Activated T-cell treated with anti-CD3 and anti-CD28 coated beads, Interleukin-2, amount 50 U/mL, for 24 hours (primary cell): ENCODE data around the gene MBP.
A peak's percentile ranks its signal among the peaks of the same experiment; 100 is the strongest.

Source experiments
- DNase-seq: peaks from one replicate; pipeline ENCODE4 v3.0.0-alpha.2; 2020
- H3K27ac Mint-ChIP-seq: 2 replicates; pipeline ENCODE4 v1.8.0; 2020; ENCODE audit warnings: mild to moderate bottlenecking, mixed read lengths
- H3K27me3 Mint-ChIP-seq: 2 replicates; pipeline ENCODE4 v1.8.0; 2020; ENCODE audit warnings: mixed read lengths
- H3K36me3 Mint-ChIP-seq: 2 replicates; pipeline ENCODE4 v1.8.0; 2020; ENCODE audit warnings: low read depth, mixed read lengths
- H3K4me1 Mint-ChIP-seq: 2 replicates; pipeline ENCODE4 v1.8.0; 2020; ENCODE audit warnings: low read depth, mixed read lengths
- H3K4me3 Mint-ChIP-seq: 2 replicates; pipeline ENCODE4 v1.8.0; 2020; ENCODE audit warnings: mild to moderate bottlenecking, moderate library complexity, mixed read lengths
- H3K9me3 Mint-ChIP-seq: 2 replicates; pipeline ENCODE4 v1.8.0; 2020; ENCODE audit warnings: mixed read lengths

Gene MBP

GRCh38 chr18:77015771-77016710 lies 116.5 kb downstream of the MBP start:
- H3K4me1 Mint-ChIP-seq: peaks cover 15% of the 10 kb centered on the region
- peaks cover 87% of the 10 kb centered on the region for H3K36me3 Mint-ChIP-seq
- DNase-seq: no peak
- peak overlapping the region; percentile 77 for H3K27ac Mint-ChIP-seq
- no peaks in the 10 kb centered on the region for H3K27me3 Mint-ChIP-seq
- H3K9me3 Mint-ChIP-seq: no peaks in the 10 kb centered on the region
- no peak overlapping the region for H3K4me3 Mint-ChIP-seq

- no peak for DNase-seq
- Mint-ChIP-seq H3K4me3 (no peak overlapping the region), H3K4me1 (peaks cover 12% of the 10 kb centered on the region), H3K9me3 (no peaks in the 10 kb centered on the region), H3K27ac (peak overlapping the region; percentile 70), H3K36me3 (peaks cover 91% of the 10 kb centered on the region), H3K27me3 (no peaks in the 10 kb centered on the region)
Observed at GRCh38 chr18:77015169-77015568, 117.4 kb downstream of the MBP start.

GRCh38 chr18:77014538-77014937 lies 118.0 kb downstream of the MBP start:
- H3K36me3 Mint-ChIP-seq: peaks cover 90% of the 10 kb centered on the region
- H3K4me3 Mint-ChIP-seq: no peak overlapping the region
- no peak for DNase-seq
- no peaks in the 10 kb centered on the region for H3K9me3 Mint-ChIP-seq
- no peaks in the 10 kb centered on the region for H3K27me3 Mint-ChIP-seq
- no peak overlapping the region for H3K27ac Mint-ChIP-seq
- H3K4me1 Mint-ChIP-seq: peaks cover 12% of the 10 kb centered on the region

GRCh38 chr18:77013811-77014521 lies 118.6 kb downstream of the MBP start:
- H3K4me3 Mint-ChIP-seq: no peak overlapping the region
- H3K27ac Mint-ChIP-seq: peak overlapping the region; percentile 26

DNA sequence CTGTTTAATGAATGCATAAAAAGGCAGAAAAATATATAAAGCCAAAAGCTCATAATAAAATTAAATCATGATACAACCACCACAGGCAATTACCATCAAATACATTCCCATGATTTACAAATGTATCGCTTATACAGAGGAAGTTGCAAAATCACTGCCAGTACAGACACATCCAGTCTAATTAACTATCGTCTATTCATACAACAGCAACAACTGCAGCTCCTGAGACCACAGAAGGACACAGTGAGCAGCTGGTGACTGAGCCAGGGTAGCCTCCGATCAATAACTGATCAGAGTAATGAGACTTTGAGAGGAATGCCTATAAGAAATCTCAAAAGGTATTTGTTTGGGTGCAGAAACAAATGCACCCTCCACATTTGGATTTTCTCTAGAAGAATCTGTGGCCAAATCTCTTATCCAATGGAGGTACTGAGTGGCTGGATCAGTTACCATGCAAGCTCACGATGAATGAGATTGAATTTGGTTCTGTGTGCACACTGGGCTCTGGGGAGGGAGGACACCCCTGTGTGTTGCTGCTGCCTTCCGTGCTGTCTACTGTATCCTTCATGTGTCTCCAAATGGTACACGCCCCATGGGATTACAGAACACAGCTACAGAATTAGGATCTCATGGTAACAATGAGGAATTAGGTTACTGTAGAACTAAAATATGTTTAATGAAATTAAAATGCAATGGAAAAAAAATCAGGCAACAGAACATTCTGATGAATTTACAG lies 119.6 kb downstream of the MBP start:
- peaks cover 92% of the 10 kb centered on the region for H3K36me3 Mint-ChIP-seq

More at GRCh38 chr18:77013811-77014521, 118.6 kb downstream of the MBP start:
- DNase-seq: no peak
- Mint-ChIP-seq H3K9me3 (no peaks in the 10 kb centered on the region), H3K27me3 (no peaks in the 10 kb centered on the region), H3K36me3 (peaks cover 87% of the 10 kb centered on the region), H3K4me1 (peaks cover 12% of the 10 kb centered on the region)

DNA sequence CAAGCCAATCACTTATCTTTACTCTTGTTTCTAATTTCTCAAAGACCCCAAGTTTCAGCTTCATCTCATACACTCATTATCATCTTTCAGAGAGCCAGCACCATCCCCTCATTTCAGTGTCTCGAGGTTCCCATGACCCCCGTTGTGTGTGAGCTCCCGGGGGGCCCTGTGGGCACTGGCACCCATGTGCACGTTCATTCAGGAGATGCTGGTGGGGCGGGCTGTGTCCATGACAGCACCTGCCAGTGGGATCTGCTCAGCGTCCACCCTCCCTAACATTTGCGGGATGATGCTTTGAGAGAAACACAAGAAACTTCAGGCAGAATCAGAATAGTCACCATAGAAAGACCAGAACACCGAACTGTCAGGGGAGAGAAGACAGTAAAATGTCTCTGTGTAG lies 120.5 kb downstream of the MBP start:
- H3K4me1 Mint-ChIP-seq: peaks cover 15% of the 10 kb centered on the region
- H3K27ac Mint-ChIP-seq: peak overlapping the region; percentile 56
- no peak for DNase-seq
- no peaks in the 10 kb centered on the region for H3K27me3 Mint-ChIP-seq
- H3K36me3 Mint-ChIP-seq: peaks cover 85% of the 10 kb centered on the region
- H3K9me3 Mint-ChIP-seq: no peaks in the 10 kb centered on the region
- no peak overlapping the region for H3K4me3 Mint-ChIP-seq

More for the DNA sequence above, 119.6 kb downstream of the MBP start:
- H3K27me3 Mint-ChIP-seq: no peaks in the 10 kb centered on the region
- DNase-seq: no peak
- H3K27ac Mint-ChIP-seq: peak overlapping the region; percentile 55
- no peak overlapping the region for H3K4me3 Mint-ChIP-seq
- no peaks in the 10 kb centered on the region for H3K9me3 Mint-ChIP-seq
- H3K4me1 Mint-ChIP-seq: peaks cover 12% of the 10 kb centered on the region

DNA sequence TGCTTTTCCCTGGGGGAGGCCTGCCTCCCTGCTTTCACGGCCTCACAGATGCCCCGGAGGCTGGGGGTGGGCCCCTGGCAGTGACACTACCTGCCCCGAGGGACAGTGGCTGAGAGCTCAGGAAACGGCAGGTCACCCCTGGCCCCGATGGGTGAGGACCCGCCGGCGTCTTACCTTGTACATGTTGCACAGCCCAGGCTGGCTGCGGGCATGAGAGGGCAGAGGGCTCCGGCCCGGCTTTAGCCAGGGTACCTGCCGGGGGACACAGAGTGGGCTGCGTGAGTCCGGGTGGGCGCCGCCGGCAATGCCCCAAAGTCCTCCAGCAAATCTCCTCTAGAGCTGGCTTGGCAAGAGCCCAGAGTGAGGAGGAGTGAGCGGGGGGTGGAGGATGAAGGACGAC lies 122.9 kb downstream of the MBP start:
- Mint-ChIP-seq H3K4me3 (no peak overlapping the region), H3K4me1 (peaks cover 22% of the 10 kb centered on the region), H3K27me3 (no peaks in the 10 kb centered on the region), H3K36me3 (peaks cover 63% of the 10 kb centered on the region), H3K27ac (no peak overlapping the region), H3K9me3 (no peaks in the 10 kb centered on the region)
- DNase-seq: no peak

DNA sequence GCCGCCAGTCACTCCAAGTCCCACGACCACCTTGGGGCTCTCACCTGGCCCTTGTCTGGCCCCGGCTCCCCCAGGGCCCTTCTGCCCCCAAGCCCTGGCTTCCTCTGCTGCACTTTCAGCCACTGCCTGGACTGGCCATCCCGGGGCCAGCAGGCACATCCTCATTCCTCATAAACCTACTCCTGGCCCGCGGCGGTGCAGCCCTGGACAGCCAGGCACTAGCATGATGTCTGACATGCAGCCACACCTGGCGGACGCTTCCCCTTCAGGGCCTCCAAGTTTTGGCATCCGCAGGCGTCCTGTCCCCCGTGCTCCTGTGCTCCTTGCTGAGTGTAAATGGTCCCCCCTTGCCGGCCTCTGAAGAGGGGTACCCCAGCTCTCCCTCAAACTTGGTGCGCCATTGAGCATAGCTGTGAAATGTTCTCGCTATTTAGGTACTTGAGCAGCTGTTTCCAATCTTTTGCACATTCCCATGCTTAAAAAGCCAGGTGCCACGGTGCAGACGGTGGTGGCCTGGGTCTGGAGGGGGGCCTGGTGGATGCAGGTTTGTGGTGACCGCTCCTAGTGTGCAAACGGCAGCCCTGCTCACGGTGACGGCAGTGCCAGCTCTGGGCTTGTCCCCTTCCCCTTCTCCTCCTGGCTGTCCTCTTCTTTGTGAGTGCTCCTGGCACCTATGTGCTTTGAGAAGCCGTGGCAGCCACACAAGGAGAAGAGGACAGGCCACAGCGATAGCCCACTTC lies 123.8 kb downstream of the MBP start:
- peaks cover 53% of the 10 kb centered on the region for H3K36me3 Mint-ChIP-seq
- DNase-seq: no peak
- no peaks in the 10 kb centered on the region for H3K27me3 Mint-ChIP-seq
- H3K9me3 Mint-ChIP-seq: no peaks in the 10 kb centered on the region
- no peak overlapping the region for H3K4me3 Mint-ChIP-seq
- H3K27ac Mint-ChIP-seq: peak overlapping the region; percentile 57
- H3K4me1 Mint-ChIP-seq: peaks cover 28% of the 10 kb centered on the region

GRCh38 chr18:77008006-77008405 lies 124.6 kb downstream of the MBP start:
- H3K4me1 Mint-ChIP-seq: peaks cover 28% of the 10 kb centered on the region
- peaks cover 46% of the 10 kb centered on the region for H3K36me3 Mint-ChIP-seq
- H3K27me3 Mint-ChIP-seq: no peaks in the 10 kb centered on the region
- DNase-seq: no peak
- no peaks in the 10 kb centered on the region for H3K9me3 Mint-ChIP-seq
- no peak overlapping the region for H3K4me3 Mint-ChIP-seq
- no peak overlapping the region for H3K27ac Mint-ChIP-seq

GRCh38 chr18:77007251-77007650 lies 125.3 kb downstream of the MBP start:
- H3K4me3 Mint-ChIP-seq: no peak overlapping the region
- H3K27me3 Mint-ChIP-seq: no peaks in the 10 kb centered on the region
- peaks cover 28% of the 10 kb centered on the region for H3K4me1 Mint-ChIP-seq
- H3K27ac Mint-ChIP-seq: peak overlapping the region; percentile 20
- H3K9me3 Mint-ChIP-seq: no peaks in the 10 kb centered on the region
- DNase-seq: no peak
- peaks cover 38% of the 10 kb centered on the region for H3K36me3 Mint-ChIP-seq

DNA sequence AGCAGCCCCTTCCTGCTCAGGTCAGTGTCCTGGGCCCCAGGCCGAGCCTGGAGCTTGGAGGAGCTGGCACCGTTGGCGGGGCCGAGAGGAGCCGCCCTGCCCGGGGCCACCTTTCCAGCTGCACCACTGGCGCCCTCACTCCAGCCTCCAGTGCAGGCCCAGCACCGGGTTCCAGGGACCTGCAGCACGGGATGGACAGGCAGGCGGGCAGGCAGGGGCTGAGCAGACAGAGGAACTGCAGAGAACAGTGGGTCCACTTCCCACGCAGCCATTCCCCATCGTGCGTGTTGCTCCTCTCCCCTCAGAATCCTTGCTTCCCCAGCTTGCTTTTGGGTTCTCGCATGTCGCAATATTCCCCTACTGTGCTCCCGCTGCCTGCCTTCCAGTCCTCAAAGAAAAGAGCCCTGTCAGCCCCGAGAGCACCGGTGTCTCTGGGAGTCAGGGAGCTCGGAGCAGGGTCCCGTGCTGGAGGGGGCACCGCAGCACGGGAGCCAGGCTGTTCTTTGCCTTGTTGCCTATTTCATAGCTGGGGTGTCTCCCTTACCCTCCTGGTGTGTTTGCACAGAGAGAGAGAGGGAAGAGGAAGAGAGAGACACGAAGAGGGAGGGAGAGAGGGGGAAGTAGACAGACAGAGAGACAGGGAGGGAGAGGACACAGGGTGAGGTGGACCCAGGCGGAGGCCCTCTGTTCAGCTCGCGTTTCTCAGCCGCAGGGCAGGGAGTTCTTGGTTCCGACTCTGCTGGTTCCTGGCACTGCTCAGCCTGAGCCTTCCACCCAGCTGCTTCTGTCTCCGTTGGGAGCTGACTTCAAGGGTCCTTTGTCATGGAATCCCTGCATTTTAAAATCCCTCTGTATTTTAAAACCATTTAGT lies 126.0 kb downstream of the MBP start:
- H3K36me3 Mint-ChIP-seq: peaks cover 31% of the 10 kb centered on the region
- no peak overlapping the region for H3K27ac Mint-ChIP-seq
- no peaks in the 10 kb centered on the region for H3K27me3 Mint-ChIP-seq
- no peak for DNase-seq
- H3K9me3 Mint-ChIP-seq: no peaks in the 10 kb centered on the region
- H3K4me1 Mint-ChIP-seq: peaks cover 26% of the 10 kb centered on the region
- H3K4me3 Mint-ChIP-seq: no peak overlapping the region

DNA sequence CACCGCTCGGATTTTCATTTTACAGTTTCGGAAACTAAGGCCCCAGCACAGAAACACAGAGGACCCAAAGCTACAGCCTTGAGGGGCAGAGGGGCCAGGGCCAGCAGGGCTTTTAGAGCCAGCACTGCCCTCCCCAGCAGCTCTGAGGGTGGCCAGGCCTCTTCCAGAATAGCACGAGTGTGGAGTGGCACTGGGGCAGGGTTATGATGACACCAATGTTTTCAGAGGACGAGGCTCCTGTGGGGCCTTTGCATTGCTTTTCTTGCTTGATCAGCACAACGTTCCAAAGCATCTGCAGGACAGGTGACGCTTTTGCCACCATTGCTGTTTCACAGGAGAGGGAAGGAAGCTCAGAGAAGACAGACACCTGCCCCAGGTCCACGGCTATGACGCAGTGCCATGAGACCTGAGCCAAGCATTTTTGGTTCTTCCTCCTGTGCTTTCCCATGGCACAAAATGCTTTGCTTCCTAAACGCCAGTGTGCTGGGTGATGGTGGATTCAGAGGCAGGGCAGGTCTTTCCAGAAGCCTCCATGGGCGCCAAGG lies 126.9 kb downstream of the MBP start:
- no peak overlapping the region for H3K4me3 Mint-ChIP-seq
- no peaks in the 10 kb centered on the region for H3K9me3 Mint-ChIP-seq
- H3K27ac Mint-ChIP-seq: no peak overlapping the region
- H3K4me1 Mint-ChIP-seq: peaks cover 27% of the 10 kb centered on the region
- no peak for DNase-seq
- H3K36me3 Mint-ChIP-seq: peaks cover 23% of the 10 kb centered on the region
- no peaks in the 10 kb centered on the region for H3K27me3 Mint-ChIP-seq
